D341Med (cell line): Measurements from ENCODE around the gene TRPC5OS.

Experiments used
- DNase-seq: peaks from one replicate; pipeline ENCODE4 v3.0.0; 2012; ENCODE audit warnings: low spot score

TRPC5OS gene

DNA sequence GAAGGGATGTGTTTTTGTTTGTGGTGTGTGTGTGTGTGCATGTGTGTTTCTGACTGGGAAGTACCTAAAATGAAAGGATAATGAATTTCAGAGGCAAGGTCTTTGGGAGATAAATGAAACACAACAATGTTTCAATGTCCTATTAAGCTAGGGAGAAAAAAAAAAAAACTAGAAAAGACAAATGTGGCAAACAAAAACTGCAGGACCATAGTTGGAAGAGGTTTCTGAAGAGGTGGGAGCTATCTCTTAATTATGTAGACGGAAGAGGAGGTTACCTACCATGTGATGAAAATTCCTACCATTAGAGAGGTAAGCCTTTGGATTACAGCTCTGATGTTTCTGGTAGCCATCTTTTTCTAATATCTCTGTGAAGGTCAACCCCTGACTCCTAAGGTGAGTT, at the start of gene TRPC5OS:
TRPC5OS (plus strand) TSS at position 301 of the 400 bp plus-strand sequence. CDS start 25,669 bp downstream, outside the sequence.
- DNase-seq = no peak

- DNase-seq = no peak
Measured at GRCh38 chrX:111829345-111829744, 46.6 kb upstream of the TRPC5OS start.

GRCh38 chrX:111830571-111830970, 45.4 kb upstream of the TRPC5OS start:
- no peak for DNase-seq

GRCh38 chrX:111831343-111831742, 44.6 kb upstream of the TRPC5OS start:
- DNase-seq = no peak

- no peak for DNase-seq
Measured at GRCh38 chrX:111837197-111837596, 38.8 kb upstream of the TRPC5OS start.

GRCh38 chrX:111847491-111848133, 28.4 kb upstream of the TRPC5OS start:
- DNase-seq = no peak

GRCh38 chrX:111848541-111848940, 27.4 kb upstream of the TRPC5OS start:
- no peak for DNase-seq

- DNase-seq = no peak
Measured at GRCh38 chrX:111850975-111851374, 25.0 kb upstream of the TRPC5OS start.

GRCh38 chrX:111854556-111855490, 21.2 kb upstream of the TRPC5OS start:
- DNase-seq = no peak

DNA sequence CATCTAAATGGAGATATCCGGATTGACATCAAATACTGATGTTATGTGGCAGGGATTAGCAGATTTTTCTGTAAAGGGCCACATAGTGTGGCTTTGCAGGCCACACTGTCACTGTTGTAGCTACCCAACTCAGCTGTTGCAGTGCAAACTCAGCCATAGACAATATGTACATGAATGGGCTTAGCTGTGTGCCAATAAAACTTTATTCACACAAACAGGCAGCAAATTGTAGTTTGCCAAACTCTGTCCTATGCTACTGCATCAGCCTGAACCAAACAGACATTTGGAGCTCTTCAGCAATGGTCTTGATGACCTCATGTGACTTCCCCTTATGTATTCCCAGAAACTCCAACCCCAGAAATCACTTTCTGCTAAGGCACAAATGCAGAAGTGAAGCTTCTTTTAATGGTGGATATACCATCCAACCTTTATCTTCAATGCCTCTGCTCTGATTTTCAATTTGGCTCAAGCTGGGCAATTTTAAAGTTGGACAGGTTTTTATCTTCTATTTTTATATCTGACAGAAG, 18.4 kb upstream of the TRPC5OS start:
- DNase-seq = no peak

DNA sequence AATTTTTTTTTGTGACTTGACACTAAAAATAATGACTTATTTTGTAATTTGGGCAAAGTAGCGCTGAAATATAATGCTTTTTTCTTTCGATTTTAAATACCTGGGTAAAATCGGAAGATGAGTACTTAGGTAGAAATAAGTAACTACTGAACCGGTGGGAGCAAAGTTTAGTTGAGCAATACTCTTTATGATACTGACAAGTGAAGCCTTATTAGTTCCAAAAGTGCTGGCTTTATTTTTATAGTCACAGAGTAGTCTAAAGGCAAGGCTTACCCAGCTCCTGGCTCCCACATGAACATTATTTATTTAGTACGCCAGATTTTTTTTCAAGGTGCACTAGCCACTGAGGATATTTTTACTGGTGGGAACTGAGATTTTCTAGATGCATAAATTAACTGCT, 14.4 kb upstream of the TRPC5OS start:
- no peak for DNase-seq

DNA sequence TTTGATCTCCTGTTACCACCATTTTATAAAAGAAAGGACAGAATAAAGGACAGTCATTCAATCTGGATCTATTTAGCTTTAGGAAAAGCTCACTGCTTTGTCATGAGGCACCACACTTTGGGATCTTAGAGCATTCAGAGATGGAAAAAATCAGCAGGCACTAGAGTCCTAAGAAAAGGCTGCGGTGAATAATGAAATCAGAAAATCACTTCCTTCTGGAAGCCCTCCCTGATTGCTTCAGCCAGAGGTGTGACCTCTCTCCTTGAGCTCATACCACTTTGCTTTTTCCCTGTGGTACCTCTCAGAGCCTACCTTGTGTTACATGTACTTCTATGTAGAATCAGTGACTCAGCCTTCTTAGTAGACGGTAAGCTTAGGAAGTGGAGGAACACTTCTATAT, 8.7 kb upstream of the TRPC5OS start:
- DNase-seq = no peak

- DNase-seq = no peak
Measured at GRCh38 chrX:111868726-111869638, 7.0 kb upstream of the TRPC5OS start.

DNA sequence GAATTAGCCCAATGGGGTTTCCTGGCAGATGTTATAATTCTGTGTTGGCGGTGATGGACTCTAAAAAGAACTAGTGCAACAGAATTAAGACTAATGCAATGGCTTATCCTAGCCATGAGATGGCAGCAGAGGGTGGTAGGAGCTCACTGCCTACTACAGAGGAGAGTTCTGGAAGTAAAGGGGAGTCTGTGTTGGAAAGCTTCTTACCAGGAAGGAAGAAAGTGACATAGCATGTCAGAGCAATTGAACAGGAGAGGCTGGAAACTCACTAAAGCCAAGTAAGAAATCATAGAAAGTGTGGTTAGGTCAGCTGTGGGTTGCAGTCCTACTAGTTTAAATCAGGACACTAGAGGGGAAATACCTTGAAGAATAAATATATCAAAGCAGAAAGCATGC, 6.3 kb upstream of the TRPC5OS start:
- peak; percentile 38 for DNase-seq

- peak; percentile 58 for DNase-seq
Measured at GRCh38 chrX:111874241-111874640, 1.7 kb upstream of the TRPC5OS start.

DNA sequence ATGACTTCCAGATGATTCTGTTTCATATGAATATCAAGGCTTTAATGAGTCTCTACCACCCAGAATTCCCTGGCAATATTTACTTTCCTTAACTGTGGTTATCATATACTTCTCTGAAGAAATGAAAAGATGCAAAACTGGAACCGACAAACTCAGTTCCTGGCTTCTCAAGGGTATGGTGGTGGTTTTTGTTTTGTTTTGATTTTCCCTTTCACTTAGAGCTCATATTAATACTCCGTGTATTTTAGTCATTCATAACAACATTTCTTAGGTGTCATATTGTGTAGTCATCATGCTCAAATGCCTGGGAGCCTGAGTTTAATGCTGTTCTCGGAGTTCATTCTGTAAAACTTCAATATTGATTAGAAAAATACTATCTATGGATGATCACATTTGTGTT, 665 bp downstream of the TRPC5OS start:
- no peak for DNase-seq

GRCh38 chrX:111877681-111878080, 1.7 kb downstream of the TRPC5OS start:
- DNase-seq = no peak

DNA sequence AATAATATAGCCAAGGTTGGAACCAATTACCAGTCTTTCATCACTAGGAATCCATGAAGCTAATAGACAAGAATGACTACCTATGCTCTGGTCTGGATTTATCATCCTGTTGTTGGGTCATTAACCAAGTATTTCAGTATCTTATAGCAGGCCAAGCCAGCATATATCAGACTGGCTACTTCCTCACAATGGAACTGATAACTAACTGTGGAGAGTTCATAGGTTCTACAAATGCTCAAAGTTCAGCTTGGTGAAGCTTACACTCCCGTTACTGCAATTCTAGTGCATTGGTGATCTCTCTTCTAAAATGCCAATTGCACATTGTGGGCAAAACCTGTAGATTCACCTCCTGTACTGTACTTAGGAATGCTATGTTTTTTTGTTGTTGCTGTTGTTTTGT, 4.8 kb downstream of the TRPC5OS start:
- DNase-seq = no peak

DNA sequence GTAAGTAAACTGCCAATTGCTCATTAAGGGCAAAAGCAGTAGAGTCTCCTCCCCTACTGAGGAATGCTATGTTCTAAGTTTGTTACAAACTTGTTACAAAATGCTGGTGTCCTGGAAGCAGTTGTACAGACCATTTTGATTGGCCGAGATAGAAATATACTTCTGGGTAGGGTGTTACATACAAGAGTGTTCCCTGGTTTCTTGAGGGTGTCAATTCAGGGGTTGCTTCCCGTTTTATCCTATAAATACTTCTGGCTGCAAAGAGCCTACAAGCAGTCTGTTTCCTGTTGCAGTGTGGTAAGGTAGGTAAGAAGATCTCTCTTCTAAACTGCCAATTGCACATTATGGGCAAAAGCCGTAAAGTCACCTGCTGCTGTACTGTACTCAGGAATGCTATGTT, 5.7 kb downstream of the TRPC5OS start:
- DNase-seq = no peak

GRCh38 chrX:111886678-111887077, 10.7 kb downstream of the TRPC5OS start:
- no peak for DNase-seq

- no peak for DNase-seq
Measured at GRCh38 chrX:111888600-111888999, 12.6 kb downstream of the TRPC5OS start.

DNA sequence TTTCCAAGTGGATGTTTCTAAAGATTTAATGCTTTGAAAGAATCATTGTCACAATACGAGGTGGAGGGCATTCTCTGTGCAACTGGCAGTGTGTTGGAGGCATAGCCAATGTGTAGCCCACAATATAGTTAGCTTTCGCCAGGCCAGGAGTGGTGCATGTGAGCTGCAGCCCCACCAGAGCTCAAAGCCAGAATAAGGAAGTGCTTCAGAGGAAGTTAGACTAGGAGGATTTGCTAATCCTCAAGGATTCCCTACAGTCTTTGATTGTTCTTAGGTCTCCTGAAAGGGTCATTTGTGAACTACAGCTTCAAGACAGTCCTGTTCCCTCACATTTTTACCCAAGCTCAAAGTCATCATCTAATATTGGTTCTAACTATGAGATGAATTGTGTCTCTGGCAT, 16.4 kb downstream of the TRPC5OS start:
- no peak for DNase-seq
